HL-60 (cell line): ENCODE results near the gene MPHOSPH8.

Experiments used
- POLR2AphosphoS5 ChIP-seq: IDR thresholded peaks from 2 replicates; pipeline ENCODE4 v1.6.1; 2012; ENCODE audit warnings: low read depth
- SPI1 ChIP-seq: IDR thresholded peaks from 2 replicates; pipeline ENCODE4 v1.6.1; 2012; ENCODE audit warnings: low read depth, mild to moderate bottlenecking, borderline replicate concordance
- TF ChIP-seq, protein P1 (sequence below): IDR thresholded peaks from 2 replicates; pipeline ENCODE4 v1.6.1; 2012; ENCODE audit warnings: low read depth; ENCODE audit not compliant: insufficient replicate concordance
- TF ChIP-seq, protein P2 (sequence below): IDR thresholded peaks from one replicate; pipeline ENCODE4 v1.5.1; 2011; ENCODE audit warnings: low read length, control low read depth, inconsistent platforms; ENCODE audit not compliant: insufficient read depth

DNA sequence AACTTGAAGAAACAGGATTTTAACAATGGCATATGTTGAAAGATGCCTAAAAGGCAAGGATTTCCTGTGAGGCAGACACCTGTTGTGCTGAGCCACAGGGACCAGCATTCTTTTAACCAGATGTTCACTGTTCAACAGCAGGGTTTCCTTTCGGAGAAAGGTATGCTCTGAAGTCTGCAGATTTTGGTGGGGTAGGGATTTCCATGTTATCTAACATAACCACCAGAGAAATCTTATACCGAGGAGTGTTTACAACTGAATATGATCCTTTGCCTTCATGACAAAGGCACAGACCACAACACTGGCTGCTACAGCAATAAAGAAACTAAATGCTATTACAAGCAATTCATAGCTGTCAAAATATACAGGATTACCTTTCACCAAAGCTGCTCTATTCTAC, 48.1 kb downstream of the MPHOSPH8 start:
- TF ChIP-seq POLR2AphosphoS5 (no peak), SPI1 (no peak)
- TF ChIP-seq, protein P1, sequence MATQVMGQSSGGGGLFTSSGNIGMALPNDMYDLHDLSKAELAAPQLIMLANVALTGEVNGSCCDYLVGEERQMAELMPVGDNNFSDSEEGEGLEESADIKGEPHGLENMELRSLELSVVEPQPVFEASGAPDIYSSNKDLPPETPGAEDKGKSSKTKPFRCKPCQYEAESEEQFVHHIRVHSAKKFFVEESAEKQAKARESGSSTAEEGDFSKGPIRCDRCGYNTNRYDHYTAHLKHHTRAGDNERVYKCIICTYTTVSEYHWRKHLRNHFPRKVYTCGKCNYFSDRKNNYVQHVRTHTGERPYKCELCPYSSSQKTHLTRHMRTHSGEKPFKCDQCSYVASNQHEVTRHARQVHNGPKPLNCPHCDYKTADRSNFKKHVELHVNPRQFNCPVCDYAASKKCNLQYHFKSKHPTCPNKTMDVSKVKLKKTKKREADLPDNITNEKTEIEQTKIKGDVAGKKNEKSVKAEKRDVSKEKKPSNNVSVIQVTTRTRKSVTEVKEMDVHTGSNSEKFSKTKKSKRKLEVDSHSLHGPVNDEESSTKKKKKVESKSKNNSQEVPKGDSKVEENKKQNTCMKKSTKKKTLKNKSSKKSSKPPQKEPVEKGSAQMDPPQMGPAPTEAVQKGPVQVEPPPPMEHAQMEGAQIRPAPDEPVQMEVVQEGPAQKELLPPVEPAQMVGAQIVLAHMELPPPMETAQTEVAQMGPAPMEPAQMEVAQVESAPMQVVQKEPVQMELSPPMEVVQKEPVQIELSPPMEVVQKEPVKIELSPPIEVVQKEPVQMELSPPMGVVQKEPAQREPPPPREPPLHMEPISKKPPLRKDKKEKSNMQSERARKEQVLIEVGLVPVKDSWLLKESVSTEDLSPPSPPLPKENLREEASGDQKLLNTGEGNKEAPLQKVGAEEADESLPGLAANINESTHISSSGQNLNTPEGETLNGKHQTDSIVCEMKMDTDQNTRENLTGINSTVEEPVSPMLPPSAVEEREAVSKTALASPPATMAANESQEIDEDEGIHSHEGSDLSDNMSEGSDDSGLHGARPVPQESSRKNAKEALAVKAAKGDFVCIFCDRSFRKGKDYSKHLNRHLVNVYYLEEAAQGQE = no peak
- TF ChIP-seq, protein P2, sequence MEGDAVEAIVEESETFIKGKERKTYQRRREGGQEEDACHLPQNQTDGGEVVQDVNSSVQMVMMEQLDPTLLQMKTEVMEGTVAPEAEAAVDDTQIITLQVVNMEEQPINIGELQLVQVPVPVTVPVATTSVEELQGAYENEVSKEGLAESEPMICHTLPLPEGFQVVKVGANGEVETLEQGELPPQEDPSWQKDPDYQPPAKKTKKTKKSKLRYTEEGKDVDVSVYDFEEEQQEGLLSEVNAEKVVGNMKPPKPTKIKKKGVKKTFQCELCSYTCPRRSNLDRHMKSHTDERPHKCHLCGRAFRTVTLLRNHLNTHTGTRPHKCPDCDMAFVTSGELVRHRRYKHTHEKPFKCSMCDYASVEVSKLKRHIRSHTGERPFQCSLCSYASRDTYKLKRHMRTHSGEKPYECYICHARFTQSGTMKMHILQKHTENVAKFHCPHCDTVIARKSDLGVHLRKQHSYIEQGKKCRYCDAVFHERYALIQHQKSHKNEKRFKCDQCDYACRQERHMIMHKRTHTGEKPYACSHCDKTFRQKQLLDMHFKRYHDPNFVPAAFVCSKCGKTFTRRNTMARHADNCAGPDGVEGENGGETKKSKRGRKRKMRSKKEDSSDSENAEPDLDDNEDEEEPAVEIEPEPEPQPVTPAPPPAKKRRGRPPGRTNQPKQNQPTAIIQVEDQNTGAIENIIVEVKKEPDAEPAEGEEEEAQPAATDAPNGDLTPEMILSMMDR = no peak
